Forelimb muscle (tissue), 1 donor: ENCODE measurements around the gene NOL12. TPM values are rescaled to one million over a fixed set of nuclear protein-coding genes. Genes with fewer than 3 reads are reported as not detected.

Experiments
- polyA plus RNA-seq: library from polyadenylated mRNA; unstranded; fragments of 120-200 nt; gene quantifications from one replicate; pipeline ENCODE4 v1.2.1, GENCODE V29; 2013; ENCODE audit not compliant: insufficient read length

Gene NOL12
- polyA plus RNA-seq, 1 donor: 15.9 TPM

Other genes starting within 250 kb of the NOL12 start
- gene MFNG, start 200.0 kb upstream of the NOL12 start, polyA plus RNA-seq: 7.3 TPM
- gene CARD10, start 166.9 kb upstream of the NOL12 start, polyA plus RNA-seq: 10.8 TPM
- gene CDC42EP1, start 125.9 kb upstream of the NOL12 start, polyA plus RNA-seq: 35.3 TPM
- gene LGALS2, start 106.3 kb upstream of the NOL12 start, polyA plus RNA-seq: 0.56 TPM
- gene GGA1, start 77.5 kb upstream of the NOL12 start, polyA plus RNA-seq: 44.8 TPM
- gene SH3BP1, start 46.7 kb upstream of the NOL12 start, polyA plus RNA-seq: 10.5 TPM
- gene PDXP, start 27.6 kb upstream of the NOL12 start, polyA plus RNA-seq: 17.3 TPM
- gene LGALS1, start 10.7 kb upstream of the NOL12 start, polyA plus RNA-seq: 1,611 TPM
- gene TRIOBP, start 10.7 kb downstream of the NOL12 start, polyA plus RNA-seq: 39.9 TPM
- gene GCAT, start 121.6 kb downstream of the NOL12 start, polyA plus RNA-seq: 5.9 TPM
- gene GALR3, start 137.0 kb downstream of the NOL12 start, polyA plus RNA-seq: 0.11 TPM
- 10.8 TPM for gene ANKRD54, start 158.0 kb downstream of the NOL12 start, polyA plus RNA-seq
- gene EIF3L, start 163.1 kb downstream of the NOL12 start, polyA plus RNA-seq: 1,359 TPM
- gene MICALL1, start 220.0 kb downstream of the NOL12 start, polyA plus RNA-seq: 47.2 TPM